Hepatocyte (in vitro differentiated cells): ENCODE measurements around the gene RNF13. TPM values are rescaled to one million over a fixed set of nuclear protein-coding genes. Genes with fewer than 3 reads are reported as not detected.

ENCODE experiments used
- DNase-seq: peaks from one replicate; pipeline ENCODE4 v3.0.0-alpha.2; 2016; ENCODE audit warnings: low spot score
- H2AFZ ChIP-seq: fragments of 200-600 bp; sonication (generic); 2 replicates; pipeline ENCODE4 v1.6.0; 2016; ENCODE audit warnings: antibody characterized with exemption, mild to moderate bottlenecking
- H3K27ac ChIP-seq: fragments of 200-600 bp; sonication (generic); 2 replicates; pipeline ENCODE4 v1.5.1; 2016; ENCODE audit warnings: mild to moderate bottlenecking
- H3K27me3 ChIP-seq: fragments of 200-600 bp; sonication (generic); 2 replicates; pipeline ENCODE4 v1.6.1; 2016
- H3K36me3 ChIP-seq: fragments of 200-600 bp; sonication (generic); replicated peaks from 2 replicates; pipeline ENCODE4 v1.5.1; 2016; ENCODE audit warnings: low read depth; ENCODE audit not compliant: insufficient read depth
- H3K4me1 ChIP-seq: fragments of 200-600 bp; sonication (generic); 2 replicates; pipeline ENCODE4 v1.5.1; 2016; ENCODE audit warnings: mild to moderate bottlenecking, moderate library complexity; ENCODE audit not compliant: insufficient read depth
- H3K4me2 ChIP-seq: fragments of 200-600 bp; sonication (generic); 2 replicates; pipeline ENCODE4 v1.6.0; 2016
- H3K4me3 ChIP-seq: fragments of 200-600 bp; sonication (generic); 2 replicates; pipeline ENCODE4 v1.5.1; 2016; ENCODE audit warnings: mild to moderate bottlenecking
- H3K79me2 ChIP-seq: fragments of 200-600 bp; sonication (generic); 2 replicates; pipeline ENCODE4 v1.6.0; 2017; ENCODE audit warnings: mild to moderate bottlenecking
- H3K9me2 ChIP-seq: fragments of 200-600 bp; sonication (generic); replicated peaks from 2 replicates; pipeline ENCODE4 v1.6.0; 2017; ENCODE audit warnings: mild to moderate bottlenecking; ENCODE audit not compliant: insufficient read depth
- H3K9me3 ChIP-seq: fragments of 200-600 bp; sonication (generic); 2 replicates; pipeline ENCODE4 v1.5.1; 2016; ENCODE audit warnings: low read depth, mild to moderate bottlenecking
- H4K20me1 ChIP-seq: fragments of 200-600 bp; sonication (generic); 2 replicates; pipeline ENCODE4 v1.6.0; 2016; ENCODE audit warnings: mild to moderate bottlenecking; ENCODE audit not compliant: insufficient read depth, poor library complexity, severe bottlenecking
- CTCF ChIP-seq: fragments of 200-600 bp; sonication (generic); IDR thresholded peaks from 2 replicates; pipeline ENCODE4 v1.5.1; 2016; ENCODE audit warnings: antibody characterized with exemption, mild to moderate bottlenecking; ENCODE audit not compliant: poor library complexity
- EZH2 ChIP-seq: fragments of 200-600 bp; sonication (generic); IDR thresholded peaks from 2 replicates; pipeline ENCODE4 v1.6.1; 2016; ENCODE audit warnings: antibody characterized with exemption, mild to moderate bottlenecking, borderline replicate concordance
- EZH2phosphoT487 ChIP-seq: fragments of 200-600 bp; sonication (generic); IDR thresholded peaks from one replicate; pipeline ENCODE4 v1.6.1; 2018; ENCODE audit warnings: antibody characterized with exemption, mild to moderate bottlenecking, low read depth, moderate library complexity; ENCODE audit not compliant: unreplicated experiment, severe bottlenecking
- WGBS: methylation state at CpG from one replicate; pipeline ENCODE4 v1.1.6; 2016; ENCODE audit warnings: low lambda C conversion rate; ENCODE audit errors: missing lambda C conversion rate; 5-methylcytosine and 5-hydroxymethylcytosine counted together
- polyA plus RNA-seq: library from polyadenylated mRNA; unstranded; fragments of >200 nt; fragmentation: Nextera tagmentation; extraction: Ambion mirVana; gene quantifications from 2 replicates; pipeline ENCODE4 v1.2.1, GENCODE V29; 2016
- total RNA-seq: library from RNA; depleted of rRNA; stranded (reverse); fragments of >200 nt; gene quantifications from 2 replicates; pipeline ENCODE4 v1.2.3, GENCODE V29; 2014

The RNF13 gene
- total and polyA plus RNA-seq, 2 experiments from 2014 or later: 66.1 to 81.0 TPM

- Histone ChIP-seq H3K79me2 (no peaks in the 10 kb centered on the region), H3K36me3 (no peaks in the 10 kb centered on the region), H2AFZ (no peak overlapping the region), H3K4me1 (no peaks in the 10 kb centered on the region), H3K9me2 (no peaks in the 10 kb centered on the region), H3K27ac (no peak overlapping the region), H3K9me3 (no peaks in the 10 kb centered on the region), H3K4me2 (no peak overlapping the region), H3K4me3 (no peak overlapping the region), H3K27me3 (no peaks in the 10 kb centered on the region), H4K20me1 (no peaks in the 10 kb centered on the region)
- no peak for DNase-seq
- TF ChIP-seq CTCF: no peak
- no peak for TF ChIP-seq EZH2
- TF ChIP-seq EZH2phosphoT487: no peak
These were observed 29.4 kb upstream of the RNF13 start for GRCh38 chr3:149783576-149783975.

- H3K9me3 ChIP-seq: no peaks in the 10 kb centered on the region
- H2AFZ ChIP-seq: no peak overlapping the region
- no peaks in the 10 kb centered on the region for H3K9me2 ChIP-seq
- no peaks in the 10 kb centered on the region for H3K4me1 ChIP-seq
- no peak overlapping the region for H3K4me3 ChIP-seq
- 87% methylated on average over 5 of the region's 5 CpGs for WGBS
- H3K79me2 ChIP-seq: no peaks in the 10 kb centered on the region
- no peak for TF ChIP-seq CTCF
- no peak for TF ChIP-seq EZH2
- no peak for TF ChIP-seq EZH2phosphoT487
- H4K20me1 ChIP-seq: no peaks in the 10 kb centered on the region
- no peak for DNase-seq
- H3K27ac ChIP-seq: no peak overlapping the region
- no peaks in the 10 kb centered on the region for H3K27me3 ChIP-seq
- H3K4me2 ChIP-seq: no peak overlapping the region
- H3K36me3 ChIP-seq: no peaks in the 10 kb centered on the region
These were observed 28.8 kb upstream of the RNF13 start for GRCh38 chr3:149784064-149784704.

GRCh38 chr3:149790268-149790667, 22.7 kb upstream of the RNF13 start:
- H3K4me1 ChIP-seq: no peaks in the 10 kb centered on the region
- H3K9me3 ChIP-seq: no peaks in the 10 kb centered on the region
- H4K20me1 ChIP-seq: no peaks in the 10 kb centered on the region
- H3K36me3 ChIP-seq: no peaks in the 10 kb centered on the region
- no peaks in the 10 kb centered on the region for H3K27me3 ChIP-seq
- no peak overlapping the region for H3K4me2 ChIP-seq
- TF ChIP-seq EZH2phosphoT487 (no peak), EZH2 (no peak), CTCF (no peak)
- DNase-seq: no peak
- H2AFZ ChIP-seq: no peak overlapping the region
- no peak overlapping the region for H3K27ac ChIP-seq
- no peak overlapping the region for H3K4me3 ChIP-seq
- 76% methylated on average over 2 of the region's 2 CpGs for WGBS
- no peaks in the 10 kb centered on the region for H3K9me2 ChIP-seq
- no peaks in the 10 kb centered on the region for H3K79me2 ChIP-seq
